Measurements from ENCODE around the gene NEK10.
"Not testable (repeated sequence)": the region's sequence is repeated elsewhere in the genome, so short reads cannot be mapped to it uniquely, and the experiment has no call there.

The NEK10 gene

GRCh38 chr3:27368831-27369607, at the start of gene NEK10:
Gene NEK10 (minus strand): TSS chr3:27369383. CDS start chr3:27352882, 16,501 bp downstream.
- DNase-seq, result peak; percentile 92

- DNase-seq, result no peak
Measured at GRCh38 chr3:27415202-27415601, 46.0 kb upstream of the NEK10 start.

- no peak for DNase-seq
Measured at GRCh38 chr3:27392950-27393679, 23.9 kb upstream of the NEK10 start.

GRCh38 chr3:27392414-27392813, 23.2 kb upstream of the NEK10 start:
- DNase-seq, result not testable (repeated sequence)

- DNase-seq, result no peak
Measured at GRCh38 chr3:27391796-27392195, 22.6 kb upstream of the NEK10 start.

- no peak for DNase-seq
Measured at GRCh38 chr3:27387625-27388024, 18.4 kb upstream of the NEK10 start.

- DNase-seq, result no peak
Measured at GRCh38 chr3:27385504-27385903, 16.3 kb upstream of the NEK10 start.

- DNase-seq, result no peak
Measured at GRCh38 chr3:27384191-27384590, 15.0 kb upstream of the NEK10 start.

GRCh38 chr3:27380433-27381357, 11.5 kb upstream of the NEK10 start:
- DNase-seq, result no peak

- no peak for DNase-seq
Measured at GRCh38 chr3:27378331-27378730, 9.1 kb upstream of the NEK10 start.

- no peak for DNase-seq
Measured at GRCh38 chr3:27376109-27376772, 7.1 kb upstream of the NEK10 start.

GRCh38 chr3:27366062-27366591, 3.1 kb downstream of the NEK10 start:
- no peak for DNase-seq

- peak; percentile 30 for DNase-seq
Measured at GRCh38 chr3:27360113-27361078, 8.8 kb downstream of the NEK10 start.

- DNase-seq, result no peak
Measured at GRCh38 chr3:27358372-27358771, 10.8 kb downstream of the NEK10 start.

- DNase-seq, result peak; percentile 65
Measured at GRCh38 chr3:27357665-27358258, 11.4 kb downstream of the NEK10 start.

- DNase-seq, result no peak
Measured at GRCh38 chr3:27356976-27357375, 12.2 kb downstream of the NEK10 start.

GRCh38 chr3:27354588-27355203, 14.5 kb downstream of the NEK10 start:
- no peak for DNase-seq

GRCh38 chr3:27354161-27354560, 15.0 kb downstream of the NEK10 start:
- no peak for DNase-seq

GRCh38 chr3:27353221-27353620, 16.0 kb downstream of the NEK10 start:
- DNase-seq, result no peak

GRCh38 chr3:27352047-27352446, 17.1 kb downstream of the NEK10 start:
- no peak for DNase-seq
